Kidney epithelial cell (primary cell): ENCODE measurements around the gene LAMA1. TPM values are rescaled to one million over a fixed set of nuclear protein-coding genes. Genes with fewer than 3 reads are reported as not detected.

Experiments used
- DNase-seq: peaks from one replicate; pipeline ENCODE4 v3.0.0-alpha.2; 2010; ENCODE audit warnings: low read depth
- H3K27me3 ChIP-seq: 2 replicates; pipeline ENCODE4 v1.6.0; 2011; ENCODE audit warnings: low read length; ENCODE audit not compliant: control insufficient read depth, insufficient read depth
- H3K36me3 ChIP-seq: 2 replicates; pipeline ENCODE4 v1.5.1; 2011; ENCODE audit warnings: low read length; ENCODE audit not compliant: control insufficient read depth, insufficient read depth
- H3K4me3 ChIP-seq: 2 replicates; pipeline ENCODE4 v1.5.1; 2011; ENCODE audit warnings: low read depth, mild to moderate bottlenecking, control low read depth, low read length
- total RNA-seq: library from RNA; depleted of rRNA; stranded (reverse); fragments of >200 nt; gene quantifications from 2 replicates; pipeline ENCODE4 v1.2.3, GENCODE V29; 2015
- TF ChIP-seq, protein P1 (sequence below): IDR thresholded peaks from 2 replicates; pipeline ENCODE4 v1.5.1; 2011; ENCODE audit warnings: mild to moderate bottlenecking, moderate library complexity, low read length, control low read depth, inconsistent platforms; ENCODE audit not compliant: insufficient read depth, poor library complexity, severe bottlenecking

Gene LAMA1
- total RNA-seq, 1 donor from 2014 or later = 29.5 TPM

- Histone ChIP-seq H3K27me3 (no peaks in the 10 kb centered on the region), H3K4me3 (no peak overlapping the region), H3K36me3 (no peaks in the 10 kb centered on the region)
- no peak for DNase-seq
- TF ChIP-seq, protein P1, sequence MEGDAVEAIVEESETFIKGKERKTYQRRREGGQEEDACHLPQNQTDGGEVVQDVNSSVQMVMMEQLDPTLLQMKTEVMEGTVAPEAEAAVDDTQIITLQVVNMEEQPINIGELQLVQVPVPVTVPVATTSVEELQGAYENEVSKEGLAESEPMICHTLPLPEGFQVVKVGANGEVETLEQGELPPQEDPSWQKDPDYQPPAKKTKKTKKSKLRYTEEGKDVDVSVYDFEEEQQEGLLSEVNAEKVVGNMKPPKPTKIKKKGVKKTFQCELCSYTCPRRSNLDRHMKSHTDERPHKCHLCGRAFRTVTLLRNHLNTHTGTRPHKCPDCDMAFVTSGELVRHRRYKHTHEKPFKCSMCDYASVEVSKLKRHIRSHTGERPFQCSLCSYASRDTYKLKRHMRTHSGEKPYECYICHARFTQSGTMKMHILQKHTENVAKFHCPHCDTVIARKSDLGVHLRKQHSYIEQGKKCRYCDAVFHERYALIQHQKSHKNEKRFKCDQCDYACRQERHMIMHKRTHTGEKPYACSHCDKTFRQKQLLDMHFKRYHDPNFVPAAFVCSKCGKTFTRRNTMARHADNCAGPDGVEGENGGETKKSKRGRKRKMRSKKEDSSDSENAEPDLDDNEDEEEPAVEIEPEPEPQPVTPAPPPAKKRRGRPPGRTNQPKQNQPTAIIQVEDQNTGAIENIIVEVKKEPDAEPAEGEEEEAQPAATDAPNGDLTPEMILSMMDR = no peak
These were observed 23.7 kb upstream of the LAMA1 start for GRCh38 chr18:7141287-7141686.

DNA sequence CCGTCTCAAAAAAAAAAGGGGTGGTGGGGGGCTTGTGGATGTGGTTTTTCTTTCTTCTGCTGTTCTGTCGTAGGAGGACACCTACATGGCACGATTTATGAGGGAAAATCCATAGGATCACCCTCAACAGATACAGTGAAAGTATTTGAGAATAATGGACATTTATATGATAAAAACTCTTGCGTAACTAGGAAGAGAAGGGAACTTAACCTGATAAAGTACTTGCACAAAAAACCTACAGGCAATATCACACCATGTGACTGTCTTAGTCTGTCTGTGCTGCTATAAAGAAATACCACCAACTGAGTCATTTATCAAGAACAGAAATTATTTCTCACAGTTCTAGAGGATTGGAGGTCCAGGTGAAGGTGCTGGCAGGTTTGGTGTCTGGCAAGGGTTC is 21.8 kb upstream of the LAMA1 start:
- TF ChIP-seq, protein P1 = no peak
- Histone ChIP-seq H3K4me3 (no peak overlapping the region), H3K27me3 (no peaks in the 10 kb centered on the region), H3K36me3 (no peaks in the 10 kb centered on the region)
- DNase-seq = no peak

DNA sequence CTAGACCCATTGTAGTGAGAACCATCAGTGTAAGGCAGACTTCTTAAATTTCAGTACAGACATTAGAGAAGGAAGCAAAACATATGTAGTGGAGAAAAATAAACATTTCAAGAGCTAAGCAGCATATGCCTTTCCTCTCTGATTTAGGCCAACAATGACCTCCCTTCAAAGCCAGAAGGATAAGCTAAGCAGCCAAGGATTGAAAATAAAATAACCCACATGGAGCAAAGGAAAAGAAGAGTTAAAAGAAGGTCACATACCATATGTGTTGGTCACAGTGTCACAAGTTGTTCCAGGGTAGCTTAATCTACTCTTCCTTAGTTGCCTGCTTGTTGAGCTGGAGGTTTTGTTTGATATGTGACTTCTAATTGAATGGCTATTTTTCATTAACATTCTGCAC is 15.6 kb upstream of the LAMA1 start:
- Histone ChIP-seq H3K27me3 (no peaks in the 10 kb centered on the region), H3K36me3 (no peaks in the 10 kb centered on the region), H3K4me3 (no peak overlapping the region)
- DNase-seq = no peak
- TF ChIP-seq, protein P1 = no peak

- TF ChIP-seq, protein P1 = no peak
- no peak overlapping the region for H3K4me3 ChIP-seq
These were observed 15.0 kb upstream of the LAMA1 start for GRCh38 chr18:7132356-7133150.

DNA sequence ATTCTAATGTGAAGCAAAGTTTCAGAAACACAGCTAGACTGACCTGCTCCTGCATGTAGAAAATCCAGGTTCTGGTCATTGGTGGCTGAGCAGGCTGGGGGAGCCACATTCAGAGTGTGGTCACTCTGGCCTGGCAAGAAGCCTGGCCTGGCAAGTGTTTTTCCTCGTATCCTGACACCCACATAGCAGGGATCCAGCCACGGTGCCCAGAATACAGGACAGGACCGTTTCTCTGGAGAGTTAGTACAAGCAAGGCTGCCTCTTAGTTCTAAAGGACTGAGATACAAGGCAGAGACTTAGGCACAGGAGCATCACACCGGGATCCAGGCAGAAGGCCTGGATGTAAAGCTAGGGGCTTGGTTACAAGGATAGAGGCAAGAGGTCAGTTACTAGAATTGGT is 4.8 kb upstream of the LAMA1 start:
- TF ChIP-seq, protein P1 = no peak
- no peak overlapping the region for H3K4me3 ChIP-seq
- no peak for DNase-seq
- peaks cover 4% of the 10 kb centered on the region for H3K27me3 ChIP-seq
- no peaks in the 10 kb centered on the region for H3K36me3 ChIP-seq

More at GRCh38 chr18:7132356-7133150, 15.0 kb upstream of the LAMA1 start:
- peaks cover 2% of the 10 kb centered on the region for H3K27me3 ChIP-seq
- no peak for DNase-seq
- H3K36me3 ChIP-seq = no peaks in the 10 kb centered on the region

- no peaks in the 10 kb centered on the region for H3K36me3 ChIP-seq
- peak overlapping the region; percentile 52 for H3K4me3 ChIP-seq
- TF ChIP-seq, protein P1 = no peak
- peaks cover 8% of the 10 kb centered on the region for H3K27me3 ChIP-seq
- no peak for DNase-seq
These were observed 706 bp downstream of the LAMA1 start for GRCh38 chr18:7116792-7117389.
